Measurements from ENCODE around the gene TGFBR3. TPM values are rescaled to one million over a fixed set of nuclear protein-coding genes. Genes with fewer than 3 reads are reported as not detected.

Gene TGFBR3
- 10 to 100 TPM in 1 of 4 donors, 1 to 10 TPM in 2, under 1 TPM in 1; 0.45 to 20.0 (median 5.1) TPM for polyA plus RNA-seq
- long read RNA-seq, donor 1, result 0 reads
- long read RNA-seq, donor 2, result 0 reads
- long read RNA-seq, donor 3, result 0 reads
- long read RNA-seq, donor 4, result 0 reads
- long read RNA-seq, donor 5, result 0 reads
- long read RNA-seq, donor 6, full-length matches to known transcripts, result 1 of 1 reads
- long read RNA-seq, donor 6, partial matches to known transcripts, result 0 of 1 reads
- long read RNA-seq, donor 6, other reads (novel, unspliced or antisense), result 0 of 1 reads
- long read RNA-seq, donor 7, result 0 reads
- long read RNA-seq, donor 8, result 0 reads
- long read RNA-seq, donor 9, result 0 reads
- long read RNA-seq, donor 10, result 0 reads

- DNase-seq (peak; percentile 61 to 90), FAIRE-seq (no peak)
- Histone ChIP-seq H3K27me3 (ENCODE audit: control insufficient read depth in 3 of 3, insufficient read depth in 3 of 3, low read length in 3 of 3) (peaks cover 0 to 9% (median 0%) of the 10 kb centered on the region in 3 donors), H3K36me3 (ENCODE audit: control insufficient read depth in 3 of 3, insufficient read depth in 2 of 3, low read depth in 1 of 3, low read length in 3 of 3) (no peaks in the 10 kb centered on the region), H3K27ac (ENCODE audit: low read depth in 1 of 3, low read length in 2 of 3) (peak within 1 kb of the TSS; percentile 4 to 95 (median 67)), H3K4me3 (ENCODE audit: low read depth in 1 of 3, low read length in 3 of 3) (peak within 1 kb of the TSS; percentile 53 to 86 (median 66)), H3K9me3 (ENCODE audit: control insufficient read depth in 2 of 2, insufficient read depth in 1 of 2, low read depth in 1 of 2, low read length in 1 of 2) (no peaks in the 10 kb centered on the region), H3K4me1 (ENCODE audit: control insufficient read depth in 3 of 3, insufficient read depth in 2 of 3, low read depth in 1 of 3, low read length in 2 of 3) (no peaks in the 10 kb centered on the region)
- WGBS, 3 donors, result 0% methylated on average over 67 to 92 of the region's 92 CpGs
Measured at GRCh38 chr1:91885716-91886506, at the start of gene TGFBR3. TGFBR3 (minus strand) TSS chr1:91886151; CDS start chr1:91861531, 24,620 bp downstream.

DNA sequence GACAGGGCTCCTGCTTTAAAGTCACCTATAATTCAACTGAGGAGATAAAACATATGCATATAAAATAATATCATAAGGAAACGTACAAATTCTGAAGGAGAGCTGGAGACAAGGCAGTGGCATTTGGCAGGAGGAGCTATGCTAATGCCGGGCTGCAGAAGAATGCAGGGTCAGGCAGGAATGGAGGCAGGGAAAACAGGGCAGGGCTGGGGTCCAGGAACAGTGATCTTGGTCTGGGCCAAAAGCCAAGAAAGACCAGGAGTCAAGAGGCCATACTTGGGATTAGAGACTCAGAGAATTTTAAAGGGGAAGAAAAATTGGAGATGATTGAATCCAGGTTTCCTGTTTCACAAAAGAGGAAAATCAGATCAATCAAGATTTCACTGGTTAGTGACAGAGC, 43.3 kb upstream of the TGFBR3 start:
- Histone ChIP-seq H3K4me3 (ENCODE audit: low read depth in 1 of 3, low read length in 3 of 3) (no peak overlapping the region), H3K27ac (ENCODE audit: low read depth in 1 of 3, low read length in 2 of 3) (no peak overlapping the region), H3K27me3 (ENCODE audit: control insufficient read depth in 3 of 3, insufficient read depth in 3 of 3, low read length in 3 of 3) (no peaks in the 10 kb centered on the region), H3K9me3 (ENCODE audit: control insufficient read depth in 2 of 2, insufficient read depth in 1 of 2, low read depth in 1 of 2, low read length in 1 of 2) (no peaks in the 10 kb centered on the region), H3K36me3 (ENCODE audit: control insufficient read depth in 3 of 3, insufficient read depth in 2 of 3, low read depth in 1 of 3, low read length in 3 of 3) (no peaks in the 10 kb centered on the region), H3K4me1 (ENCODE audit: control insufficient read depth in 3 of 3, insufficient read depth in 2 of 3, low read depth in 1 of 3, low read length in 2 of 3) (no peaks in the 10 kb centered on the region)
- DNase-seq (no peak), FAIRE-seq (no peak)
- WGBS, 3 donors, result 19 to 30% (median 22%) methylated on average over 2 of the region's 2 CpGs

GRCh38 chr1:91928026-91928425, 42.1 kb upstream of the TGFBR3 start:
- H3K9me3 ChIP-seq (ENCODE audit: control insufficient read depth in 2 of 2, insufficient read depth in 1 of 2, low read depth in 1 of 2, low read length in 1 of 2), result no peaks in the 10 kb centered on the region
- no peaks in the 10 kb centered on the region for H3K4me1 ChIP-seq (ENCODE audit: control insufficient read depth in 3 of 3, insufficient read depth in 2 of 3, low read depth in 1 of 3, low read length in 2 of 3)
- no peak overlapping the region for H3K4me3 ChIP-seq (ENCODE audit: low read depth in 1 of 3, low read length in 3 of 3)
- H3K27ac ChIP-seq (ENCODE audit: low read depth in 1 of 3, low read length in 2 of 3), result no peak overlapping the region
- 93 to 95% (median 94%) methylated on average over 2 of the region's 2 CpGs for WGBS, 3 donors
- DNase-seq (no peak), FAIRE-seq (no peak)
- H3K27me3 ChIP-seq (ENCODE audit: control insufficient read depth in 3 of 3, insufficient read depth in 3 of 3, low read length in 3 of 3), result no peaks in the 10 kb centered on the region
- no peaks in the 10 kb centered on the region for H3K36me3 ChIP-seq (ENCODE audit: control insufficient read depth in 3 of 3, insufficient read depth in 2 of 3, low read depth in 1 of 3, low read length in 3 of 3)

- Histone ChIP-seq H3K27ac (ENCODE audit: low read depth in 1 of 3, low read length in 2 of 3) (no peak overlapping the region), H3K36me3 (ENCODE audit: control insufficient read depth in 3 of 3, insufficient read depth in 2 of 3, low read depth in 1 of 3, low read length in 3 of 3) (no peaks in the 10 kb centered on the region), H3K4me3 (ENCODE audit: low read depth in 1 of 3, low read length in 3 of 3) (no peak overlapping the region), H3K9me3 (ENCODE audit: control insufficient read depth in 2 of 2, insufficient read depth in 1 of 2, low read depth in 1 of 2, low read length in 1 of 2) (no peaks in the 10 kb centered on the region), H3K4me1 (ENCODE audit: control insufficient read depth in 3 of 3, insufficient read depth in 2 of 3, low read depth in 1 of 3, low read length in 2 of 3) (no peaks in the 10 kb centered on the region), H3K27me3 (ENCODE audit: control insufficient read depth in 3 of 3, insufficient read depth in 3 of 3, low read length in 3 of 3) (no peaks in the 10 kb centered on the region)
- DNase-seq (no peak), FAIRE-seq (no peak)
- 86 to 90% (median 88%) methylated on average over 4 of the region's 4 CpGs for WGBS, 3 donors
Measured at GRCh38 chr1:91925644-91926435, 39.9 kb upstream of the TGFBR3 start.

GRCh38 chr1:91924146-91924545, 38.2 kb upstream of the TGFBR3 start:
- H3K4me1 ChIP-seq (ENCODE audit: control insufficient read depth in 3 of 3, insufficient read depth in 2 of 3, low read depth in 1 of 3, low read length in 2 of 3), result no peaks in the 10 kb centered on the region
- H3K9me3 ChIP-seq (ENCODE audit: control insufficient read depth in 2 of 2, insufficient read depth in 1 of 2, low read depth in 1 of 2, low read length in 1 of 2), result no peaks in the 10 kb centered on the region
- 11 to 53% (median 52%) methylated on average over 2 of the region's 2 CpGs for WGBS, 3 donors
- no peak overlapping the region for H3K4me3 ChIP-seq (ENCODE audit: low read depth in 1 of 3, low read length in 3 of 3)
- DNase-seq, result no peak
- no peak overlapping the region for H3K27ac ChIP-seq (ENCODE audit: low read depth in 1 of 3, low read length in 2 of 3)
- no peaks in the 10 kb centered on the region for H3K36me3 ChIP-seq (ENCODE audit: control insufficient read depth in 3 of 3, insufficient read depth in 2 of 3, low read depth in 1 of 3, low read length in 3 of 3)
- FAIRE-seq, result no peak
- no peaks in the 10 kb centered on the region for H3K27me3 ChIP-seq (ENCODE audit: control insufficient read depth in 3 of 3, insufficient read depth in 3 of 3, low read length in 3 of 3)

- no peak for DNase-seq
- H3K4me3 ChIP-seq (ENCODE audit: low read depth in 1 of 3, low read length in 3 of 3), result no peak overlapping the region
- no peak overlapping the region for H3K27ac ChIP-seq (ENCODE audit: low read depth in 1 of 3, low read length in 2 of 3)
- no peaks in the 10 kb centered on the region for H3K36me3 ChIP-seq (ENCODE audit: control insufficient read depth in 3 of 3, insufficient read depth in 2 of 3, low read depth in 1 of 3, low read length in 3 of 3)
- H3K27me3 ChIP-seq (ENCODE audit: control insufficient read depth in 3 of 3, insufficient read depth in 3 of 3, low read length in 3 of 3), result no peaks in the 10 kb centered on the region
- no peaks in the 10 kb centered on the region for H3K9me3 ChIP-seq (ENCODE audit: control insufficient read depth in 2 of 2, insufficient read depth in 1 of 2, low read depth in 1 of 2, low read length in 1 of 2)
- no peaks in the 10 kb centered on the region for H3K4me1 ChIP-seq (ENCODE audit: control insufficient read depth in 3 of 3, insufficient read depth in 2 of 3, low read depth in 1 of 3, low read length in 2 of 3)
- WGBS, 3 donors, result 85 to 86% (median 85%) methylated on average over 8 of the region's 8 CpGs
- no peak for FAIRE-seq
Measured at GRCh38 chr1:91919962-91920361, 34.0 kb upstream of the TGFBR3 start.

- Histone ChIP-seq H3K4me3 (ENCODE audit: low read depth in 1 of 3, low read length in 3 of 3) (no peak overlapping the region), H3K27ac (ENCODE audit: low read depth in 1 of 3, low read length in 2 of 3) (no peak overlapping the region), H3K9me3 (ENCODE audit: control insufficient read depth in 2 of 2, insufficient read depth in 1 of 2, low read depth in 1 of 2, low read length in 1 of 2) (no peaks in the 10 kb centered on the region), H3K4me1 (ENCODE audit: control insufficient read depth in 3 of 3, insufficient read depth in 2 of 3, low read depth in 1 of 3, low read length in 2 of 3) (no peaks in the 10 kb centered on the region), H3K27me3 (ENCODE audit: control insufficient read depth in 3 of 3, insufficient read depth in 3 of 3, low read length in 3 of 3) (no peaks in the 10 kb centered on the region), H3K36me3 (ENCODE audit: control insufficient read depth in 3 of 3, insufficient read depth in 2 of 3, low read depth in 1 of 3, low read length in 3 of 3) (no peaks in the 10 kb centered on the region)
- DNase-seq, result no peak
- FAIRE-seq, result no peak
- WGBS, 3 donors, result 60 to 68% (median 62%) methylated on average over 5 of the region's 5 CpGs
Measured at GRCh38 chr1:91916811-91917460, 31.0 kb upstream of the TGFBR3 start.

DNA sequence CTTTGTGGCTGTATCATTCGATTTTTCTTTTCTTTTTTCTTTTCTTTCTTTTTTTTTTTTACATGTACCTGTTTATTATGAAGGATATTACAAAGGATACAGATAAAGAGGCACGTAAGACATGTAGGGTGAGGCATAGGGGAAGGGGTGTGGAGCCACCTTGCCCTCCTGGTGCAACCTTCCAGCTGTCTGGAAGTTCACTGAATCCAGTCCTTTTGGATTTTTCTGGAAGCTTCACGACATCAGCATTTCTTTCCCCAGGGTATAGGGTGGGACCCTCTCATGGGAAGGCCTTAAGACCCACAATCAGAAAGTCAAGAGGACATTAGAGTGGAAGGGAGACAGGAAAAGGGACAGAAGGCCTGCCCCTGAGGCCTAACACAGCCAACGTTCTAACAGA, 30.1 kb upstream of the TGFBR3 start:
- Histone ChIP-seq H3K27me3 (ENCODE audit: control insufficient read depth in 3 of 3, insufficient read depth in 3 of 3, low read length in 3 of 3) (no peaks in the 10 kb centered on the region), H3K4me3 (ENCODE audit: low read depth in 1 of 3, low read length in 3 of 3) (no peak overlapping the region), H3K36me3 (ENCODE audit: control insufficient read depth in 3 of 3, insufficient read depth in 2 of 3, low read depth in 1 of 3, low read length in 3 of 3) (no peaks in the 10 kb centered on the region), H3K27ac (ENCODE audit: low read depth in 1 of 3, low read length in 2 of 3) (no peak overlapping the region), H3K4me1 (ENCODE audit: control insufficient read depth in 3 of 3, insufficient read depth in 2 of 3, low read depth in 1 of 3, low read length in 2 of 3) (no peaks in the 10 kb centered on the region), H3K9me3 (ENCODE audit: control insufficient read depth in 2 of 2, insufficient read depth in 1 of 2, low read depth in 1 of 2, low read length in 1 of 2) (no peaks in the 10 kb centered on the region)
- FAIRE-seq (no peak), DNase-seq (no peak)
- 73 to 81% (median 79%) methylated on average over 4 of the region's 4 CpGs for WGBS, 3 donors

Data from small intestine (tissue), 16 donors.